Liver (tissue), 3 donors: ENCODE results near the gene ACP7.

Experiments used
- CTCF ChIP-seq: fragments of 150-350 bp; IDR thresholded peaks from 2 replicates; pipeline ENCODE4 v1.5.1; 2017; ENCODE audit warnings: improper control_type of control experiment, low read depth, low read length; ENCODE audit not compliant: missing input control
- EGR1 ChIP-seq, 2 donors: IDR thresholded peaks; 2 replicates each; pipeline ENCODE4 v1.6.1; 2016 to 2018; ENCODE audit warnings: antibody characterized with exemption in 2 of 2, low read depth in 2 of 2
- GABPA ChIP-seq, 2 donors: IDR thresholded peaks in 1 of 2; conservative IDR thresholded peaks in 1 of 2; 2 replicates each; pipeline ENCODE4 v1.6.1; 2016; ENCODE audit warnings: antibody characterized with exemption in 2 of 2, mild to moderate bottlenecking in 1 of 2, moderate library complexity in 1 of 2
- JUND ChIP-seq, 2 donors: IDR thresholded peaks; 2 replicates each; pipeline ENCODE4 v1.6.1; 2016; ENCODE audit warnings: antibody characterized with exemption in 2 of 2
- MAX ChIP-seq: IDR thresholded peaks from 2 replicates; pipeline ENCODE4 v1.6.1; 2016; ENCODE audit warnings: antibody characterized with exemption
- RAD21 ChIP-seq, 2 donors: IDR thresholded peaks; 2 replicates each; pipeline ENCODE4 v1.6.1; 2016; ENCODE audit warnings: antibody characterized with exemption in 2 of 2, mild to moderate bottlenecking in 2 of 2
- REST ChIP-seq: IDR thresholded peaks from 2 replicates; pipeline ENCODE4 v1.6.1; 2016; ENCODE audit warnings: antibody characterized with exemption, mild to moderate bottlenecking
- TAF1 ChIP-seq: conservative IDR thresholded peaks from 2 replicates; pipeline ENCODE4 v1.6.1; 2016; ENCODE audit warnings: antibody characterized with exemption, mild to moderate bottlenecking
- YY1 ChIP-seq: IDR thresholded peaks from 2 replicates; pipeline ENCODE4 v1.6.1; 2016; ENCODE audit warnings: antibody characterized with exemption, mild to moderate bottlenecking
- donor health status: healthy.
- donor health status: healthy.

- TF ChIP-seq MAX (no peak), REST (no peak), CTCF (no peak), YY1 (no peak), EGR1 (IDR thresholded peaks at IDR 0.05; ENCODE audit: low read depth in 2 of 2) (no peak), JUND (IDR thresholded peaks at IDR 0.05) (no peak), TAF1 (no peak), GABPA (IDR thresholded peaks at IDR 0.05 in 1 of 2, conservative IDR thresholded peaks at IDR 0.05 in 1 of 2) (no peak), RAD21 (IDR thresholded peaks at IDR 0.05) (no peak)
These were observed 54.3 kb downstream of the ACP7 start for GRCh38 chr19:39138221-39139211.
